GM18517 (cell line): ENCODE results near the gene ANLN.

Source experiments
- ATAC-seq: cut with Tn5 transposase; IDR thresholded peaks from one replicate; pipeline ENCODE4 v1.9.1; 2021; ENCODE audit warnings: mild to moderate bottlenecking, moderate library complexity; ENCODE audit not compliant: unreplicated experiment

ANLN gene, protein sequence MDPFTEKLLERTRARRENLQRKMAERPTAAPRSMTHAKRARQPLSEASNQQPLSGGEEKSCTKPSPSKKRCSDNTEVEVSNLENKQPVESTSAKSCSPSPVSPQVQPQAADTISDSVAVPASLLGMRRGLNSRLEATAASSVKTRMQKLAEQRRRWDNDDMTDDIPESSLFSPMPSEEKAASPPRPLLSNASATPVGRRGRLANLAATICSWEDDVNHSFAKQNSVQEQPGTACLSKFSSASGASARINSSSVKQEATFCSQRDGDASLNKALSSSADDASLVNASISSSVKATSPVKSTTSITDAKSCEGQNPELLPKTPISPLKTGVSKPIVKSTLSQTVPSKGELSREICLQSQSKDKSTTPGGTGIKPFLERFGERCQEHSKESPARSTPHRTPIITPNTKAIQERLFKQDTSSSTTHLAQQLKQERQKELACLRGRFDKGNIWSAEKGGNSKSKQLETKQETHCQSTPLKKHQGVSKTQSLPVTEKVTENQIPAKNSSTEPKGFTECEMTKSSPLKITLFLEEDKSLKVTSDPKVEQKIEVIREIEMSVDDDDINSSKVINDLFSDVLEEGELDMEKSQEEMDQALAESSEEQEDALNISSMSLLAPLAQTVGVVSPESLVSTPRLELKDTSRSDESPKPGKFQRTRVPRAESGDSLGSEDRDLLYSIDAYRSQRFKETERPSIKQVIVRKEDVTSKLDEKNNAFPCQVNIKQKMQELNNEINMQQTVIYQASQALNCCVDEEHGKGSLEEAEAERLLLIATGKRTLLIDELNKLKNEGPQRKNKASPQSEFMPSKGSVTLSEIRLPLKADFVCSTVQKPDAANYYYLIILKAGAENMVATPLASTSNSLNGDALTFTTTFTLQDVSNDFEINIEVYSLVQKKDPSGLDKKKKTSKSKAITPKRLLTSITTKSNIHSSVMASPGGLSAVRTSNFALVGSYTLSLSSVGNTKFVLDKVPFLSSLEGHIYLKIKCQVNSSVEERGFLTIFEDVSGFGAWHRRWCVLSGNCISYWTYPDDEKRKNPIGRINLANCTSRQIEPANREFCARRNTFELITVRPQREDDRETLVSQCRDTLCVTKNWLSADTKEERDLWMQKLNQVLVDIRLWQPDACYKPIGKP

DNA sequence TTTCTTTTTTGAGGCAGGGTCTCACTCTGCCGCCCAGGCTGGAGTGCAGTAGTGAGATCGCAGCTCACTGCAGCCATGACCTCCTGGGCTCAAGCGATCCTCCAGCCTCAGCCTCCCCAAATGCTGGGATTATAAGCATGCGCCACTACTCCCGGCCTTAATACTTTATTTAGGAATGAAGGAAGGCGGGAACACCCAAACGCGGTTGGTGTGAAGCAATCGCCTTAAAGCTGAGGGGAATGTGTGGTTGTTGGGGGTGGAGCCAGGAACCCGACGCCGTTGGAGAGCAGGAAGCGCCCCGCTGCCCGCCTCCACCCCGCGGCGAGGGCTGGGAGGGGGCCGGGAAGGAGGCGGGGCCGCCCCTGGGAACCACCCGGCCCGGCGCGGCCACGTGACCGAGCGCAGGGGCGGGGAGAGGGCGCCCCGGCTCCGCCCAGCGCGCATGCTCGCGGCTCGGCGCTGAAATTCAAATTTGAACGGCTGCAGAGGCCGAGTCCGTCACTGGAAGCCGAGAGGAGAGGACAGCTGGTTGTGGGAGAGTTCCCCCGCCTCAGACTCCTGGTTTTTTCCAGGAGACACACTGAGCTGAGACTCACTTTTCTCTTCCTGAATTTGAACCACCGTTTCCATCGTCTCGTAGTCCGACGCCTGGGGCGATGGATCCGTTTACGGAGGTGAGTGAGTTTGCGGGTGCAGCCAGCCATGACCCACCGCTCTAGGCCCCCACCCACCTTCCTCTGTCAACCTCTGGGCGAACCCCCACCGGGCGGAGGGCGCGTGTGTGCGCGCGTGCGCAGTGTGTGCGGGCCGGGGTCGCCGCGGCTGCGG lies at the start of gene ANLN:
Gene ANLN (plus strand): TSS at position 492 of the 828 bp plus-strand sequence. CDS start 165 bp downstream, at position 657.
- peak; percentile 61 for ATAC-seq

GRCh38 chr7:36343548-36343947 lies 46.1 kb upstream of the ANLN start:
- no peak for ATAC-seq

DNA sequence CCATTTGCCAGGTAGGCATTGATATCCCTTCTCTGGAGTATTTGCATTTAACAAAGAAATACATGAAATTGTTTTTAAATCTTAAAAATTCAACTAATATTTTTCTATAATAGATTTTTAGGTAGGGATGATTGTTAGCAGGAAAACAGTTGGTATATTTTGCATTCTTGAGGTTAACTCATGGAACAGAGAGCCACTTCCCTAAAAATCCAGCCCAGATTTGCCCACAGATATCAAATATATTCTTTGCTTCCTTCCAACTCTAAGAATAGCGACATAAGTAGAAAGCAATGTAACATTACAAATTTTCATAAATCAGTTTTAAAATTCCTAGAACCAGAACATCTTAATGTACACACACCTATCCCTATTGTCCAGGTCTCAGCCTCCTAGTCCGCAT lies 45.0 kb upstream of the ANLN start:
- no peak for ATAC-seq

- no peak for ATAC-seq
Observed at GRCh38 chr7:36346260-36346831, 43.3 kb upstream of the ANLN start.

DNA sequence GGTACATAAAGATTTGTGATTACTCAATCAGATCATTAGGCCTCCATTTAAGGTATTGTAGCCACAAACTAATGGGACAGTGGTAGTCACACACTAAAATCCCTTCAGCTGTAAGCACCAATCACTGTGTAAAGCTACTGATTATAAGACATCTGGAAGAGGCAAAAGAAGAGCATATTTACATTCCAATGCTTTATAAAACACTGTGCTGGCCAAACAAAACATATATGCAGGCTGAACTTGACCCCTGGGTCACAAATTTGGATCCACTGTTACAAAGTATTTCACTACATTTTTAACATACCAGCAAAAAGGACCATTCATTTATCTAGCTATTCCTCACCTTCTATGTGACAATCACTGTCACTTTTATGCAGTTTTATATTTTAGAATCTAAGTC lies 41.4 kb upstream of the ANLN start:
- no peak for ATAC-seq

GRCh38 chr7:36348771-36349170 lies 40.9 kb upstream of the ANLN start:
- no peak for ATAC-seq

DNA sequence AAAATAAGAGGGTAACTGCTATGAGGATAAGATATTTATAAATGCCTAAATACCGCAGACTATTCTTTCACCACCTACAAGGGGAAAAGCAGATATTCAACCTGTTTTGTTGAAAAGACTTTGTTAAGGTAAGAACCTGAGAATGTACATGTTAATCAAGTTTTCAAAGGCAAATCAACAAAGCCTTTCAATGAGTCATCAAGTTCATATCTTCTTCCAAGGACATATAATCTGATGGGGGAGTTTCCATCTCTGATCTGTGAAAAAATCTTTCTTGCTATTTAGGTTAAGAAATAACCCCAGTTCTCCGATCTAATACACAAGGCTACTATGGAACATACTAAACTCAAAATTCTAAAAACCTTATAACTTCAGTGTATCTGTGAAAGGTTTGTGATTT lies 40.0 kb upstream of the ANLN start:
- ATAC-seq, result no peak

- no peak for ATAC-seq
Observed at GRCh38 chr7:36355490-36355889, 34.2 kb upstream of the ANLN start.

DNA sequence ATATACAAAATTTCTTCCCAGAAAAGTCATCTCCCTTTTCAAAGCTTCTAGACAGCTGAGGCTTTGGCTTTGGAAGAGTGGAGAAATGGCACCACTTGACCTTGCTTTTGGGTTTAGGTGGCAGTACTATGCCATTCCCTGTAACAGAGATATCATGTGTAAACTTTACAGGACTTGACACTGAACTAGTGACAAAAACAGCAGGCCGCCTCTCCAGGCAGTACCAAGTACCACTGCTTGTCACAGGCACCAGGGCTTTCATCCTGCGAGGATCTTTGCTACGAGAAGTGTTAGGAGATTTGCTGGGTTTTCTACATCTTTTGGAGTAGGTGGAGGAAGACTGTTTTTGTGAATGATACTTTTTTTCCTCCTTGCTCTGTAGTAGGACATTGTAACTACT lies 32.6 kb upstream of the ANLN start:
- no peak for ATAC-seq

GRCh38 chr7:36358589-36358988 lies 31.1 kb upstream of the ANLN start:
- no peak for ATAC-seq

DNA sequence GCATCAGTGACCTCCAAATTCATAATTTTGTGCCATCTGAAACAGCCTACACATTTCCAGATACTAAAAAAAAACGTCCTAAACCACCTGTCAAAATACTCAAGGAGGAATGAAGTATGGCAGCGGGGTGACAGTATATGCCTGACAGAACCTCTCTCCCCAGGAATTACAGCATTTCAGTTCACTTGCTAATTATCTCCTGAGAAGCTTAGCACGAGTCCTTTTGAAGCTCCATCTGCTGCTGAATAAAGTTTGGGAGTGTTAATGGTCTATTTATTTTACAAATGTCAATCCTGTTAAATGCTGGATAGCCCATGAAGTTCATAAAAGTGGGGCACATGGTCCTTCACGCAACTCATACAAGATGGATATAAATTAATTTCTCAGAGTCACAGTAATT lies 29.4 kb upstream of the ANLN start:
- ATAC-seq, result no peak

- ATAC-seq, result no peak
Observed at GRCh38 chr7:36361227-36361626, 28.4 kb upstream of the ANLN start.

GRCh38 chr7:36363515-36363914 lies 26.1 kb upstream of the ANLN start:
- ATAC-seq, result no peak

- no peak for ATAC-seq
Observed at GRCh38 chr7:36366005-36366717, 23.5 kb upstream of the ANLN start.

DNA sequence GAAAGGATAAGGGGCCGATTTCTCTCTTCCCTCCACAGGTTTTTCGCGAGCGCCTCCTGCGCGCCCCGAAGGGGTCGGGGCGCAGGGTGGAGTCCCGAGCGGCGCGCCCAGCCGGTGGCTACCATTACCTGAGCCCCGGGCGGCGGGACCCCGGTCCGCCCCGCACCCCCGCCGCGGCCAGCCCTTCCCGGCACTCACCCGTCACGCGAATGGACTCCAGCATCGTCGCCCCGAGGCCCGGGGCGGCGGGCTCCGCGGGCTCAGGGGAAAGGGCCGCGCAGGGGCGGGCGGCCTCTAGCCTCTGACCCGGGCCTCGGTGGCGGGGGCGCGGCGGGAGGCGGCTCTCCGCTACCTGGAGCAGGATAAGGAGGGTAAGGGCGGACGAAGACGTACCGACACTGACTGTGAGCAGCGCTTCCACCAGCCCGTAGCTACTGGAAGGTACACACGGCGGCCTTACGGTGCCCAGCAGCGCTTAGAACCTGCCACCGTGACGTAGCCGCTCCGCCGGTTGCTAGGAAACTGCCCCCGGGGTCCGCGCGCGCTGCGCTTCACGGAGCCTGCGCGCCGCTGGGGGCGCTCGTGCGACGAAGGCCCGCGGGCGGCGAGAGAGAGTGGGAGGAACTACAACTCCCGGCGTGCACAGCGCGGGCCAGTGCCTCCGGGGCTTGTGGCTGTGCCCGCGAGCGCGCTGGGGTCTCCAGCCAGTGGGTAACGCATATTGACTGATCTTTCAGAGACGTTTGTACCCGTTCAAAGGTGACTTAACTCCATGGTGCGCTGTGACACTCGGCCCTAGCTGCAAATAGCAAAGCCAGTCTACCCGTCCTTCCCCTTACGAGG lies 22.7 kb upstream of the ANLN start:
- ATAC-seq, result peak; percentile 92

DNA sequence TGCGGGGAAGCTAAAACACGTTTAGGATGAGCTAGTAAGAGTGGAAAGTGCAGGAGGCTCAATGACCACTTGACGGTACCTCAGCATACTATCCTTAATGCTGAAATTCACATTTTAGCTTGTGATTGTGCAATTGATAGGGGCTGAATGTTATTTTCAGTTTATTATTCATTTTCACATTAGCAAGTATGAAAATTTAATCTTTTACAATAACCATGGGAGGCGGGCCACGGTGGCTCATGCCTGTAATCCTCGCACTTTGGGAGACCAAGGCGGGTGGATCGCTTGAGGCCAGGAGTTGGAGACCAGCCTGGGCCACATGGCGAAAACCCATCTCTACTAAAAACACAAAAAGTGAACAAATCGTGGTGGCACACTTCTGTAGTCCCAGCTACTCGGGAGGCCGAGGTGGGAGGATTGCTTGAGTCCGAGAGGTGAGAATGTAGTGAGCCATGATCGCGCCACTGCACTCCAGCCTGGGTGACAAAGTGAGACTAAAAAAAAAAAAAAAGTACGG lies 22.0 kb upstream of the ANLN start:
- no peak for ATAC-seq

GRCh38 chr7:36368496-36368895 lies 21.2 kb upstream of the ANLN start:
- no peak for ATAC-seq

GRCh38 chr7:36369171-36369570 lies 20.5 kb upstream of the ANLN start:
- no peak for ATAC-seq

- ATAC-seq, result no peak
Observed at GRCh38 chr7:36370046-36370445, 19.6 kb upstream of the ANLN start.
